MM.1S (cell line): ENCODE data around the gene DNM1L.

ENCODE experiments used
- DNase-seq: peaks from one replicate; pipeline ENCODE4 v3.0.0-alpha.2; 2015
- H2AFZ ChIP-seq: fragments of 300-600 bp; sonication (generic); 2 replicates; pipeline ENCODE4 v1.6.0; 2016; ENCODE audit warnings: antibody characterized with exemption, low read length
- H3F3A ChIP-seq: fragments of 300-600 bp; sonication (generic); 2 replicates; pipeline ENCODE4 v1.6.1; 2016; ENCODE audit warnings: mild to moderate bottlenecking, antibody characterized with exemption, low read length, moderate library complexity, mixed read lengths; ENCODE audit not compliant: insufficient read depth
- H3K27ac ChIP-seq: fragments of 300-600 bp; sonication (generic); 2 replicates; pipeline ENCODE4 v1.5.1; 2016; ENCODE audit warnings: mild to moderate bottlenecking, low read length
- H3K27me3 ChIP-seq: fragments of 300-600 bp; sonication (generic); replicated peaks from 2 replicates; pipeline ENCODE4 v1.6.0; 2016; ENCODE audit warnings: low read length; ENCODE audit not compliant: insufficient read depth
- H3K36me3 ChIP-seq: fragments of 300-600 bp; sonication (generic); replicated peaks from 2 replicates; pipeline ENCODE4 v1.6.1; 2016; ENCODE audit warnings: mild to moderate bottlenecking, low read length, mixed read lengths; ENCODE audit not compliant: insufficient read depth
- H3K4me1 ChIP-seq: fragments of 300-600 bp; sonication (generic); 2 replicates; pipeline ENCODE4 v1.6.1; 2016; ENCODE audit warnings: low read length, mixed read lengths
- H3K4me2 ChIP-seq: fragments of 300-600 bp; sonication (generic); 2 replicates; pipeline ENCODE4 v1.6.0; 2016; ENCODE audit warnings: low read depth, low read length
- H3K4me3 ChIP-seq: fragments of 300-600 bp; sonication (generic); 2 replicates; pipeline ENCODE4 v1.5.1; 2016; ENCODE audit warnings: low read length, mixed read lengths
- H3K79me2 ChIP-seq: fragments of 300-600 bp; sonication (generic); 2 replicates; pipeline ENCODE4 v1.6.1; 2016; ENCODE audit warnings: mixed run types, low read length, mixed read lengths
- H3K9ac ChIP-seq: fragments of 300-600 bp; sonication (generic); 2 replicates; pipeline ENCODE4 v1.6.1; 2016; ENCODE audit warnings: low read length, mixed read lengths
- H3K9me2 ChIP-seq: fragments of 300-600 bp; sonication (generic); replicated peaks from 2 replicates; pipeline ENCODE4 v1.6.1; 2016; ENCODE audit warnings: mild to moderate bottlenecking, low read length, mixed read lengths; ENCODE audit not compliant: insufficient read depth
- H3K9me3 ChIP-seq: fragments of 300-600 bp; sonication (generic); replicated peaks from 2 replicates; pipeline ENCODE4 v1.6.1; 2016; ENCODE audit warnings: mild to moderate bottlenecking, low read length, mixed read lengths; ENCODE audit not compliant: insufficient read depth
- H4K20me1 ChIP-seq: fragments of 300-600 bp; sonication (generic); 2 replicates; pipeline ENCODE4 v1.6.1; 2016; ENCODE audit warnings: mild to moderate bottlenecking, low read length, moderate library complexity, mixed read lengths; ENCODE audit not compliant: insufficient read depth
- CTCF ChIP-seq: fragments of 300-600 bp; sonication (generic); IDR thresholded peaks from 2 replicates; pipeline ENCODE4 v1.5.1; 2016; ENCODE audit warnings: antibody characterized with exemption, low read length, mixed read lengths
- EZH2 ChIP-seq: fragments of 300-600 bp; sonication (generic); optimal IDR thresholded peaks from 2 replicates; pipeline ENCODE3; 2017; ENCODE audit warnings: low read depth, mild to moderate bottlenecking, antibody characterized with exemption, low read length, mixed read lengths
- EZH2phosphoT487 ChIP-seq: fragments of 300-600 bp; sonication (generic); IDR thresholded peaks from 2 replicates; pipeline ENCODE4 v1.6.1; 2018; ENCODE audit warnings: antibody characterized with exemption, low read length

DNM1L gene

GRCh38 chr12:32659908-32660440 lies 19.1 kb upstream of the DNM1L start:
- Histone ChIP-seq H3K4me2 (no peak overlapping the region), H3K27me3 (no peaks in the 10 kb centered on the region)

GRCh38 chr12:32661706-32662105 lies 17.4 kb upstream of the DNM1L start:
- Histone ChIP-seq H3K4me1 (no peaks in the 10 kb centered on the region; the same call in 1 of the 2 replicates), H3K4me2 (no peak overlapping the region), H4K20me1 (no peaks in the 10 kb centered on the region), H3K27ac (no peak overlapping the region), H3K79me2 (no peaks in the 10 kb centered on the region), H3K4me3 (no peak overlapping the region), H3K9me2 (no peaks in the 10 kb centered on the region), H3K36me3 (no peaks in the 10 kb centered on the region), H3K9ac (no peak overlapping the region), H3F3A (no peaks in the 10 kb centered on the region; the same call in 1 of the 2 replicates), H3K27me3 (no peaks in the 10 kb centered on the region), H3K9me3 (no peaks in the 10 kb centered on the region), H2AFZ (no peak overlapping the region)
- TF ChIP-seq CTCF = no peak
- no peak for TF ChIP-seq EZH2phosphoT487
- TF ChIP-seq EZH2 = no peak
- DNase-seq = no peak

More at GRCh38 chr12:32659908-32660440, 19.1 kb upstream of the DNM1L start:
- H2AFZ ChIP-seq = no peak overlapping the region
- H3K4me1 ChIP-seq = no peaks in the 10 kb centered on the region; the same call in 1 of the 2 replicates
- H4K20me1 ChIP-seq = no peaks in the 10 kb centered on the region
- H3K9me2 ChIP-seq = no peaks in the 10 kb centered on the region
- no peak overlapping the region for H3K27ac ChIP-seq
- no peak overlapping the region for H3K9ac ChIP-seq
- no peak for DNase-seq
- H3K9me3 ChIP-seq = no peaks in the 10 kb centered on the region
- H3K79me2 ChIP-seq = no peaks in the 10 kb centered on the region
- TF ChIP-seq EZH2 (no peak), EZH2phosphoT487 (no peak), CTCF (no peak)
- no peaks in the 10 kb centered on the region; the same call in 1 of the 2 replicates for H3F3A ChIP-seq
- H3K4me3 ChIP-seq = no peak overlapping the region
- no peaks in the 10 kb centered on the region for H3K36me3 ChIP-seq

GRCh38 chr12:32662665-32663064 lies 16.4 kb upstream of the DNM1L start:
- DNase-seq = no peak
- Histone ChIP-seq H3K4me3 (no peak overlapping the region), H3K27me3 (no peaks in the 10 kb centered on the region)

More at GRCh38 chr12:32662665-32663064, 16.4 kb upstream of the DNM1L start:
- H2AFZ ChIP-seq = no peak overlapping the region
- H4K20me1 ChIP-seq = no peaks in the 10 kb centered on the region
- H3K9ac ChIP-seq = no peak overlapping the region
- no peak overlapping the region for H3K4me2 ChIP-seq
- H3K4me1 ChIP-seq = no peaks in the 10 kb centered on the region; the same call in 1 of the 2 replicates
- H3K36me3 ChIP-seq = no peaks in the 10 kb centered on the region
- H3K79me2 ChIP-seq = no peaks in the 10 kb centered on the region
- no peaks in the 10 kb centered on the region; the same call in 1 of the 2 replicates for H3F3A ChIP-seq
- H3K27ac ChIP-seq = no peak overlapping the region
- H3K9me2 ChIP-seq = no peaks in the 10 kb centered on the region
- no peaks in the 10 kb centered on the region for H3K9me3 ChIP-seq
- TF ChIP-seq CTCF (no peak), EZH2 (no peak), EZH2phosphoT487 (no peak)
